KMS-11 (cell line): ENCODE measurements around the gene SOX10.

ENCODE experiments used
- H2AFZ ChIP-seq: fragments of 200-600 bp; sonication (generic); 2 replicates; pipeline ENCODE4 v1.6.1; 2016; ENCODE audit warnings: antibody characterized with exemption, mixed run types, low read depth
- H3K27ac ChIP-seq: fragments of 200-600 bp; sonication (generic); 2 replicates; pipeline ENCODE4 v1.6.1; 2016; ENCODE audit warnings: mild to moderate bottlenecking, mixed run types
- H3K27me3 ChIP-seq: fragments of 200-600 bp; sonication (generic); 2 replicates; pipeline ENCODE4 v1.6.1; 2017; ENCODE audit warnings: mild to moderate bottlenecking, low read depth, mixed run types, moderate library complexity; ENCODE audit not compliant: insufficient read depth
- H3K36me3 ChIP-seq: fragments of 200-600 bp; sonication (generic); 2 replicates; pipeline ENCODE4 v1.6.1; 2017; ENCODE audit warnings: mild to moderate bottlenecking, mixed run types; ENCODE audit not compliant: insufficient read depth
- H3K4me1 ChIP-seq: fragments of 200-600 bp; sonication (generic); 2 replicates; pipeline ENCODE4 v1.6.1; 2016; ENCODE audit warnings: mild to moderate bottlenecking, low read depth, mixed run types; ENCODE audit not compliant: poor library complexity, severe bottlenecking
- H3K4me2 ChIP-seq: fragments of 200-600 bp; sonication (generic); 2 replicates; pipeline ENCODE4 v1.7.0; 2016; ENCODE audit warnings: mild to moderate bottlenecking, mixed run types
- H3K4me3 ChIP-seq: fragments of 200-600 bp; sonication (generic); IDR thresholded peaks from 2 replicates; pipeline ENCODE4 v1.6.1; 2017; ENCODE audit warnings: low read depth, low read length, mixed read lengths; ENCODE audit not compliant: insufficient read depth
- H3K79me2 ChIP-seq: fragments of 200-600 bp; sonication (generic); 2 replicates; pipeline ENCODE4 v1.6.1; 2016; ENCODE audit warnings: low read depth, mixed run types; ENCODE audit not compliant: insufficient read depth
- H3K9ac ChIP-seq: fragments of 200-600 bp; sonication (generic); 2 replicates; pipeline ENCODE4 v1.6.1; 2016; ENCODE audit warnings: mild to moderate bottlenecking, mixed run types
- H4K20me1 ChIP-seq: fragments of 200-600 bp; sonication (generic); 2 replicates; pipeline ENCODE4 v1.6.1; 2016; ENCODE audit warnings: mild to moderate bottlenecking, mixed run types; ENCODE audit not compliant: insufficient read depth
- CTCF ChIP-seq: fragments of 200-600 bp; sonication (generic); conservative IDR thresholded peaks from 2 replicates; pipeline ENCODE4 v1.6.1; 2017; ENCODE audit warnings: low read depth, mild to moderate bottlenecking, antibody characterized with exemption, low read length, moderate library complexity, mixed read lengths

Gene SOX10

GRCh38 chr22:37999236-37999635 lies 14.9 kb upstream of the SOX10 start:
- no peak overlapping the region for H3K4me3 ChIP-seq
- H3K4me2 ChIP-seq, result no peak overlapping the region

GRCh38 chr22:37998543-37998942 lies 14.2 kb upstream of the SOX10 start:
- no peaks in the 10 kb centered on the region for H3K27me3 ChIP-seq
- H3K36me3 ChIP-seq, result no peaks in the 10 kb centered on the region
- no peak overlapping the region for H3K4me3 ChIP-seq
- TF ChIP-seq CTCF, result no peak
- no peaks in the 10 kb centered on the region for H3K4me1 ChIP-seq
- no peak overlapping the region for H3K4me2 ChIP-seq
- no peak overlapping the region for H3K9ac ChIP-seq
- H3K79me2 ChIP-seq, result no peaks in the 10 kb centered on the region
- H3K27ac ChIP-seq, result no peak overlapping the region
- no peaks in the 10 kb centered on the region for H4K20me1 ChIP-seq
- no peak overlapping the region for H2AFZ ChIP-seq

More at GRCh38 chr22:37999236-37999635, 14.9 kb upstream of the SOX10 start:
- H2AFZ ChIP-seq, result no peak overlapping the region
- no peaks in the 10 kb centered on the region for H4K20me1 ChIP-seq
- no peak overlapping the region for H3K9ac ChIP-seq
- no peaks in the 10 kb centered on the region for H3K79me2 ChIP-seq
- no peaks in the 10 kb centered on the region for H3K4me1 ChIP-seq
- TF ChIP-seq CTCF, result no peak
- H3K36me3 ChIP-seq, result no peaks in the 10 kb centered on the region
- no peak overlapping the region for H3K27ac ChIP-seq
- H3K27me3 ChIP-seq, result no peaks in the 10 kb centered on the region

- H3K4me2 ChIP-seq, result no peak overlapping the region
- no peaks in the 10 kb centered on the region for H3K79me2 ChIP-seq
- H3K27me3 ChIP-seq, result no peaks in the 10 kb centered on the region
- no peak for TF ChIP-seq CTCF
- H2AFZ ChIP-seq, result no peak overlapping the region
- no peaks in the 10 kb centered on the region for H3K4me1 ChIP-seq
- H3K36me3 ChIP-seq, result no peaks in the 10 kb centered on the region
- H3K4me3 ChIP-seq, result no peak overlapping the region
- no peaks in the 10 kb centered on the region for H4K20me1 ChIP-seq
- H3K27ac ChIP-seq, result no peak overlapping the region
- no peak overlapping the region for H3K9ac ChIP-seq
Observed at GRCh38 chr22:37996515-37997246, 12.3 kb upstream of the SOX10 start.

GRCh38 chr22:37996079-37996478 lies 11.7 kb upstream of the SOX10 start:
- no peak for TF ChIP-seq CTCF
- no peak overlapping the region for H2AFZ ChIP-seq
- no peaks in the 10 kb centered on the region for H3K36me3 ChIP-seq
- no peaks in the 10 kb centered on the region for H3K79me2 ChIP-seq
- H3K4me3 ChIP-seq, result no peak overlapping the region
- no peaks in the 10 kb centered on the region for H3K27me3 ChIP-seq
- no peak overlapping the region for H3K27ac ChIP-seq
- H3K9ac ChIP-seq, result no peak overlapping the region
- no peaks in the 10 kb centered on the region for H3K4me1 ChIP-seq
- H4K20me1 ChIP-seq, result no peaks in the 10 kb centered on the region
- no peak overlapping the region for H3K4me2 ChIP-seq
